H9 (cell line): ENCODE data around the gene ZBTB47. TPM values are rescaled to one million over a fixed set of nuclear protein-coding genes. Genes with fewer than 3 reads are reported as not detected.

ENCODE experiments used
- DNase-seq: peaks from one replicate; pipeline ENCODE4 v3.0.0-alpha.2; 2017
- H2AFZ ChIP-seq: one replicate; pipeline ENCODE4 v1.6.1; 2013; ENCODE audit warnings: mild to moderate bottlenecking, low read length, control low read depth, moderate library complexity
- H2AK5ac ChIP-seq: 2 replicates; pipeline ENCODE4 v1.6.1; 2013; ENCODE audit warnings: low read length, control low read depth, mixed read lengths; ENCODE audit not compliant: insufficient read length
- H2BK120ac ChIP-seq: one replicate; pipeline ENCODE4 v1.6.1; 2013; ENCODE audit warnings: low read depth, mild to moderate bottlenecking, low read length, control low read depth, inconsistent platforms; ENCODE audit not compliant: poor library complexity, severe bottlenecking
- H2BK12ac ChIP-seq: 2 replicates; pipeline ENCODE4 v1.6.1; 2013; ENCODE audit warnings: low read length, control low read depth, mixed read lengths, low read depth; ENCODE audit not compliant: insufficient read length
- H2BK15ac ChIP-seq: 2 replicates; pipeline ENCODE4 v1.6.1; 2013; ENCODE audit warnings: low read depth, low read length, control low read depth
- H2BK20ac ChIP-seq: one replicate; pipeline ENCODE4 v1.6.1; 2013; ENCODE audit warnings: low read depth, mild to moderate bottlenecking, low read length, control low read depth, inconsistent platforms; ENCODE audit not compliant: poor library complexity, severe bottlenecking
- H2BK5ac ChIP-seq: 2 replicates; pipeline ENCODE4 v1.6.1; 2013; ENCODE audit warnings: low read length, control low read depth, mixed read lengths; ENCODE audit not compliant: insufficient read length
- H3K14ac ChIP-seq: 2 replicates; pipeline ENCODE4 v1.6.1; 2013; ENCODE audit warnings: low read length, control low read depth; ENCODE audit not compliant: insufficient read depth
- H3K18ac ChIP-seq: 2 replicates; pipeline ENCODE4 v1.6.1; 2013; ENCODE audit warnings: low read depth, mild to moderate bottlenecking, mixed read lengths, low read length, control low read depth; ENCODE audit not compliant: insufficient read length
- H3K23ac ChIP-seq: 2 replicates; pipeline ENCODE4 v1.6.1; 2013; ENCODE audit warnings: low read length, control low read depth, mixed read lengths, low read depth; ENCODE audit not compliant: insufficient read length
- H3K23me2 ChIP-seq: 2 replicates; pipeline ENCODE4 v1.6.1; 2013; ENCODE audit warnings: low read depth, mild to moderate bottlenecking, mixed read lengths, low read length, control low read depth; ENCODE audit not compliant: insufficient read length, poor library complexity, severe bottlenecking
- H3K27ac ChIP-seq: 2 replicates; pipeline ENCODE4 v1.5.1; 2013; ENCODE audit warnings: low read length, control low read depth, mixed read lengths, low read depth; ENCODE audit not compliant: insufficient read length
- H3K27me3 ChIP-seq: 2 replicates; pipeline ENCODE4 v1.6.1; 2013; ENCODE audit warnings: low read length, control low read depth, inconsistent platforms; ENCODE audit not compliant: insufficient read depth
- H3K4ac ChIP-seq: 2 replicates; pipeline ENCODE4 v1.6.1; 2013; ENCODE audit warnings: low read depth, mild to moderate bottlenecking, control low read depth, inconsistent platforms, low read length, moderate library complexity
- H3K4me1 ChIP-seq: 2 replicates; pipeline ENCODE4 v1.6.1; 2013; ENCODE audit warnings: low read length, control low read depth, inconsistent platforms; ENCODE audit not compliant: insufficient read depth
- H3K4me2 ChIP-seq: 2 replicates; pipeline ENCODE4 v1.6.1; 2013; ENCODE audit warnings: low read length, control low read depth, mixed read lengths; ENCODE audit not compliant: insufficient read length, insufficient read depth
- H3K56ac ChIP-seq: 2 replicates; pipeline ENCODE4 v1.6.1; 2013; ENCODE audit warnings: low read depth, mild to moderate bottlenecking, mixed read lengths, low read length, control low read depth; ENCODE audit not compliant: insufficient read length
- H3K79me1 ChIP-seq: 2 replicates; pipeline ENCODE4 v1.6.1; 2013; ENCODE audit warnings: low read depth, mild to moderate bottlenecking, moderate library complexity, low read length, control low read depth, inconsistent platforms; ENCODE audit not compliant: insufficient read depth, poor library complexity, severe bottlenecking
- H3K79me2 ChIP-seq: 2 replicates; pipeline ENCODE4 v1.6.1; 2013; ENCODE audit warnings: low read length, control low read depth, inconsistent platforms; ENCODE audit not compliant: insufficient read depth
- H3K9ac ChIP-seq: 2 replicates; pipeline ENCODE4 v1.6.1; 2013; ENCODE audit warnings: low read length, control low read depth, mixed read lengths; ENCODE audit not compliant: insufficient read length; ENCODE audit errors: extremely low read depth
- H3K9me3 ChIP-seq: one replicate; pipeline ENCODE4 v1.6.1; 2013; ENCODE audit warnings: low read depth, low read length, inconsistent platforms; ENCODE audit not compliant: control insufficient read depth
- H3T11ph ChIP-seq: one replicate; pipeline ENCODE4 v1.6.1; 2013; ENCODE audit warnings: mild to moderate bottlenecking, low read length, control low read depth, inconsistent platforms
- H4K20me1 ChIP-seq: one replicate; pipeline ENCODE4 v1.6.1; 2013; ENCODE audit not compliant: control insufficient read depth, insufficient read length, insufficient read depth
- H4K5ac ChIP-seq: 2 replicates; pipeline ENCODE4 v1.6.1; 2013; ENCODE audit warnings: low read depth, mild to moderate bottlenecking, mixed read lengths, low read length, control low read depth; ENCODE audit not compliant: insufficient read length
- H4K8ac ChIP-seq: replicated peaks from 2 replicates; pipeline ENCODE4 v1.6.1; 2013; ENCODE audit warnings: low read length, control low read depth, mixed read lengths, low read depth; ENCODE audit not compliant: insufficient read length
- H4K91ac ChIP-seq: 2 replicates; pipeline ENCODE4 v1.6.1; 2013; ENCODE audit warnings: low read depth, mild to moderate bottlenecking, moderate library complexity, mixed read lengths, low read length, control low read depth; ENCODE audit not compliant: insufficient read length
- H3K27ac Mint-ChIP-seq, 3 experiments: 2 replicates in 2 of 3; 3 replicates in 1 of 3; pipeline ENCODE4 v1.8.0; 2020 to 2021; ENCODE audit warnings: mixed read lengths in 3 of 3, mild to moderate bottlenecking in 1 of 3, moderate library complexity in 1 of 3
- H3K27me3 Mint-ChIP-seq: 2 replicates; pipeline ENCODE4 v1.8.0; 2021; ENCODE audit warnings: low read depth, mild to moderate bottlenecking, moderate library complexity, mixed read lengths
- H3K36me3 Mint-ChIP-seq, 3 experiments: 2 replicates in 2 of 3; 3 replicates in 1 of 3; pipeline ENCODE4 v1.8.0; 2020 to 2021; ENCODE audit warnings: low read depth in 3 of 3, mixed read lengths in 3 of 3; ENCODE audit not compliant: insufficient read depth in 1 of 3
- H3K4me1 Mint-ChIP-seq, 2 experiments: 2 replicates each; pipeline ENCODE4 v1.8.0; 2020; ENCODE audit warnings: mixed read lengths in 2 of 2
- H3K4me3 Mint-ChIP-seq, 2 experiments: 2 replicates in 1 of 2; 3 replicates in 1 of 2; pipeline ENCODE4 v1.8.0; 2020 to 2021; ENCODE audit warnings: mild to moderate bottlenecking in 2 of 2, mixed read lengths in 2 of 2, moderate library complexity in 1 of 2
- H3K9me3 Mint-ChIP-seq, 2 experiments: 2 replicates in 1 of 2; 3 replicates in 1 of 2; pipeline ENCODE4 v1.8.0; 2020; ENCODE audit warnings: mild to moderate bottlenecking in 2 of 2, mixed read lengths in 2 of 2, moderate library complexity in 1 of 2
- CTCF ChIP-seq: fragments of 200-600 bp; sonication (generic); conservative IDR thresholded peaks from 3 replicates; pipeline ENCODE4 v1.8.0; 2021; ENCODE audit warnings: antibody characterized with exemption, mild to moderate bottlenecking
- WGBS: extraction: QIAGEN DNeasy Blood & Tissue Kit; methylation state at CpG from one replicate; pipeline ENCODE4 v1.1.7; 2013; ENCODE audit warnings: missing lambda C conversion rate, low lambda C conversion rate, mixed read lengths; ENCODE audit not compliant: insufficient read length; ENCODE audit errors: extremely low coverage; 5-methylcytosine and 5-hydroxymethylcytosine counted together
- total RNA-seq: library from RNA; stranded (reverse); gene quantifications from 2 replicates; pipeline ENCODE4 v1.2.1, GENCODE V29; 2021

The ZBTB47 gene
- total RNA-seq, 1 experiment from 2014 or later: 3.6 TPM

- no peak overlapping the region for H3K23ac ChIP-seq
- H3K4ac ChIP-seq: no peak overlapping the region
- no peak overlapping the region for H4K91ac ChIP-seq
- H3K27ac ChIP-seq: no peak overlapping the region
- Mint-ChIP-seq H3K9me3 (no peaks in the 10 kb centered on the region), H3K27ac (0 out of 7 replicates have a peak overlapping the region, but pooled peaks of 1 of the 3 experiments have one; percentile 55), H3K4me1 (peaks cover 21 to 40% of the 10 kb centered on the region in 2 experiments), H3K4me3 (no peak overlapping the region; a peak in 1 of 5 replicates), H3K27me3 (no peaks in the 10 kb centered on the region), H3K36me3 (peaks cover 3 to 21% (median 8%) of the 10 kb centered on the region in 3 experiments)
- TF ChIP-seq CTCF: no peak
- H4K8ac ChIP-seq: no peak overlapping the region
- no peak for DNase-seq
- no peaks in the 10 kb centered on the region for H3K27me3 ChIP-seq
- no peak overlapping the region for H2BK20ac ChIP-seq
- H3K79me1 ChIP-seq: no peaks in the 10 kb centered on the region
- no peak overlapping the region for H2BK5ac ChIP-seq
- H3K4me1 ChIP-seq: peaks cover 6% of the 10 kb centered on the region; the same call in 1 of the 2 replicates
- no peak overlapping the region for H2BK12ac ChIP-seq
- H3K18ac ChIP-seq: no peak overlapping the region
- H3K23me2 ChIP-seq: no peaks in the 10 kb centered on the region
- H3K9ac ChIP-seq: no peak overlapping the region
- no peaks in the 10 kb centered on the region for H3K9me3 ChIP-seq
- no peak overlapping the region for H2BK15ac ChIP-seq
- no peak overlapping the region for H2AFZ ChIP-seq
- no peaks in the 10 kb centered on the region for H4K20me1 ChIP-seq
- no CpG with 5 or more reads among the region's 9 CpGs for WGBS
- H2AK5ac ChIP-seq: no peak overlapping the region
- H3K79me2 ChIP-seq: no peaks in the 10 kb centered on the region
- no peak overlapping the region for H3K4me2 ChIP-seq
- H3K56ac ChIP-seq: no peak overlapping the region
- no peak overlapping the region; the same call in 1 of the 2 replicates for H3K14ac ChIP-seq
- H2BK120ac ChIP-seq: no peak overlapping the region
- H4K5ac ChIP-seq: no peak overlapping the region
- no peak overlapping the region for H3T11ph ChIP-seq
Measured at GRCh38 chr3:42656680-42657610, 3.4 kb downstream of the ZBTB47 start.
